K562 (cell line): ENCODE data around the gene NTN4. TPM values are rescaled to one million over a fixed set of nuclear protein-coding genes. Genes with fewer than 3 reads are reported as not detected.

ENCODE experiments used
- ATAC-seq: fragments of 200-7000 bp; cut with Tn5 transposase; 3 replicates; pipeline ENCODE4 v1.9.1; 2020; ENCODE audit warnings: moderate library complexity
- BruUV-seq: library from RNA; stranded (reverse); fragments of 400-500 nt; replicated peaks from 2 replicates; lab custom pipeline; 2021; lab: Mats Ljungman, UMichigan
- CTCF ChIA-PET: fragments of 300-600 bp; formaldehyde crosslinking; extraction: SDS; loops from one replicate; lab custom pipeline; 2021; ENCODE audit warnings: low intra/inter-chr PET ratio; lab: Yijun Ruan, JAX
- POLR2A ChIA-PET: fragments of 300-600, 350-650 bp; sonication (Branson Sonifier 250); formaldehyde crosslinking; extraction: SDS; loops from one replicate; lab custom pipeline; 2021; ENCODE audit warnings: antibody characterized with exemption, inconsistent platforms; lab: Yijun Ruan, JAX
- DNase-seq, 4 experiments: peaks; one replicate each; pipeline versions ENCODE4 v3.0.0 to v3.0.0-alpha.2; 2011 to 2018; ENCODE audit warnings: low spot score in 3 of 4, mixed read lengths in 3 of 4; ENCODE audit errors: extremely low read depth in 1 of 4
- FAIRE-seq: peaks from 2 replicates; lab custom pipeline; 2011; peaks lifted over from hg19 to GRCh38; lab: Jason Lieb, UNC
- H2AFZ ChIP-seq: 2 replicates; pipeline ENCODE4 v1.6.0; 2011; ENCODE audit warnings: low read depth, low read length, control low read depth, inconsistent platforms
- H3K27ac ChIP-seq: fragments of 200-600 bp; 3 replicates; pipeline ENCODE4 v1.8.0; 2011; ENCODE audit warnings: low read depth, mild to moderate bottlenecking, control low read depth, inconsistent platforms, low read length, moderate library complexity, mixed read lengths; ENCODE audit errors: extremely low read depth
- H3K27me3 ChIP-seq, 2 experiments: fragments of 300-600 bp in 1 of 2; 2 replicates in 1 of 2; 3 replicates in 1 of 2; pipeline versions ENCODE4 v1.6.0 to v1.8.0; 2011; ENCODE audit warnings: inconsistent platforms in 2 of 2, low read length in 2 of 2, mild to moderate bottlenecking in 1 of 2, mixed read lengths in 1 of 2, moderate library complexity in 1 of 2; ENCODE audit not compliant: control insufficient read depth in 2 of 2, insufficient read depth in 2 of 2
- H3K36me3 ChIP-seq: fragments of 300-600 bp; 3 replicates; pipeline ENCODE4 v1.8.0; 2011; ENCODE audit warnings: mild to moderate bottlenecking, low read length, inconsistent platforms; ENCODE audit not compliant: control insufficient read depth, insufficient read depth
- H3K4me1 ChIP-seq, 2 experiments: fragments of 200-600 bp in 1 of 2; replicated peaks in 1 of 2; 2 replicates in 1 of 2; 3 replicates in 1 of 2; pipeline versions ENCODE4 v1.5.1 to v1.8.0; 2011; ENCODE audit warnings: inconsistent platforms in 2 of 2, low read length in 2 of 2, mild to moderate bottlenecking in 1 of 2, mixed read lengths in 1 of 2, moderate library complexity in 1 of 2; ENCODE audit not compliant: control insufficient read depth in 2 of 2, insufficient read depth in 2 of 2
- H3K4me2 ChIP-seq: 2 replicates; pipeline ENCODE4 v1.6.1; 2011; ENCODE audit warnings: low read length, control low read depth, inconsistent platforms, mixed read lengths; ENCODE audit not compliant: insufficient read depth
- H3K4me3 ChIP-seq: fragments of 200-600 bp; sonication (generic), shearing (Covaris generic); 2 replicates; pipeline ENCODE4 v1.5.1; 2016; ENCODE audit warnings: control low read depth, inconsistent platforms
- H3K79me2 ChIP-seq: fragments of 200-600 bp; 3 replicates; pipeline ENCODE4 v1.8.0; 2011; ENCODE audit warnings: low read length, inconsistent platforms; ENCODE audit not compliant: control insufficient read depth, insufficient read depth
- H3K9ac ChIP-seq, 2 experiments: 2 replicates each; pipeline versions ENCODE4 v1.6.0 to v1.6.1; 2011; ENCODE audit warnings: low read depth in 2 of 2, low read length in 2 of 2, control low read depth in 1 of 2, inconsistent platforms in 1 of 2, mild to moderate bottlenecking in 1 of 2, mixed read lengths in 1 of 2; ENCODE audit not compliant: insufficient read depth in 1 of 2
- H3K9me1 ChIP-seq: one replicate; pipeline ENCODE4 v1.6.0; 2011; ENCODE audit warnings: inconsistent platforms, mild to moderate bottlenecking, low read length, moderate library complexity; ENCODE audit not compliant: control insufficient read depth, insufficient read depth
- H3K9me3 ChIP-seq: replicated peaks from 2 replicates; pipeline ENCODE4 v1.5.1; 2011; ENCODE audit warnings: low read depth, low read length, inconsistent platforms; ENCODE audit not compliant: control insufficient read depth, insufficient read depth
- H4K20me1 ChIP-seq: replicated peaks from 2 replicates; pipeline ENCODE4 v1.6.1; 2011; ENCODE audit warnings: low read length, inconsistent platforms, mixed read lengths; ENCODE audit not compliant: control insufficient read depth, insufficient read depth
- ARID1B ChIP-seq: fragments of 450-650 bp; IDR thresholded peaks from 2 replicates; pipeline ENCODE4 v1.6.1; 2016; ENCODE audit warnings: antibody characterized with exemption, mild to moderate bottlenecking, inconsistent platforms
- ARID2 ChIP-seq: fragments of 450-650 bp; IDR thresholded peaks from 2 replicates; pipeline ENCODE4 v1.6.1; 2017; ENCODE audit warnings: antibody characterized with exemption, mild to moderate bottlenecking
- BCOR ChIP-seq: fragments of 450-650 bp; IDR thresholded peaks from 2 replicates; pipeline ENCODE4 v1.6.1; 2016
- CHD1 ChIP-seq: fragments of 200-600 bp; sonication (generic); IDR thresholded peaks from one replicate; pipeline ENCODE4 v1.6.1; 2012; ENCODE audit warnings: mild to moderate bottlenecking, moderate library complexity, low read length, inconsistent platforms
- DDX20 ChIP-seq: fragments of 450-650 bp; IDR thresholded peaks from 2 replicates; pipeline ENCODE4 v1.6.1; 2016; ENCODE audit warnings: missing genetic modification characterization, low read depth, mild to moderate bottlenecking, missing compliant biosample characterization, moderate library complexity
- KLF1 ChIP-seq: fragments of 450-650 bp; IDR thresholded peaks from 2 replicates; pipeline ENCODE4 v1.6.1; 2016; ENCODE audit warnings: missing genetic modification characterization, missing compliant biosample characterization
- MAFG ChIP-seq: fragments of 450-650 bp; conservative IDR thresholded peaks from 2 replicates; pipeline ENCODE4 v1.6.1; 2016; ENCODE audit warnings: missing genetic modification characterization, missing compliant biosample characterization
- PREB ChIP-seq: sonication (generic); formaldehyde crosslinking; IDR thresholded peaks from 2 replicates; pipeline ENCODE4 v1.8.1; 2023; ENCODE audit warnings: mild to moderate bottlenecking, missing genetic modification reagents
- SAFB2 ChIP-seq: fragments of 200-400 bp; formaldehyde crosslinking; IDR thresholded peaks from 2 replicates; pipeline ENCODE4 v1.6.1; 2018; ENCODE audit warnings: borderline replicate concordance, low read length, low read depth, moderate library complexity; ENCODE audit not compliant: severe bottlenecking
- SETDB1 ChIP-seq: IDR thresholded peaks from one replicate; pipeline ENCODE4 v1.6.1; 2012; ENCODE audit warnings: low read length, control low read depth, inconsistent platforms
- STAT5B ChIP-seq: fragments of 250-450 bp; sonication (Bioruptor Pico); IDR thresholded peaks from 2 replicates; pipeline ENCODE4 v1.8.0; 2021; ENCODE audit warnings: mild to moderate bottlenecking, inconsistent platforms
- WGBS: fragments of 100-300 bp; shearing (Covaris generic); methylation state at CpG from one replicate; pipeline ENCODE4 v1.1.6; 2016; ENCODE audit warnings: low coverage, mixed read lengths; ENCODE audit not compliant: insufficient coverage; ENCODE audit errors: missing lambda C conversion rate; 5-methylcytosine and 5-hydroxymethylcytosine counted together
- in situ Hi-C: fragments of 300-500 bp; cut with MboI; formaldehyde crosslinking; loops from 4 replicates; pipeline ENCODE4 v1.15.0; 2018; ENCODE audit warnings: inconsistent platforms, mixed read lengths
- intact Hi-C: fragments of 100-400 bp; cut with micrococcal nuclease; formaldehyde crosslinking; loops from 2 replicates; pipeline ENCODE4 v1.14.2; 2022
- polyA plus RNA-seq, 8 experiments: library from polyadenylated mRNA; depleted of rRNA in 4 of 8; stranded (reverse) in 5 of 8; unstranded in 3 of 8; fragments of >200 nt; fragmentation: Nextera tagmentation in 2 of 8; fragmentation: Illumina TruSeq in 1 of 8; extraction: Ambion mirVana in 2 of 8; extraction: Trizol in 1 of 8; gene quantifications; 2 replicates each; pipeline versions ENCODE4 v1.2.1 to v1.2.3, GENCODE V29; 2011 to 2014; ENCODE audit warnings: inconsistent platforms in 1 of 8, missing spikeins in 1 of 8
- total RNA-seq, 7 experiments: library from RNA; depleted of rRNA in 6 of 7; stranded (reverse); fragments of >200 nt in 6 of 7; fragmentation: Illumina TruSeq in 2 of 7; extraction: Trizol in 2 of 7; gene quantifications; 2 replicates each; pipeline versions ENCODE4 v1.2.1 to v1.2.3, GENCODE V29; 2011 to 2021; ENCODE audit warnings: low replicate concordance in 1 of 7

NTN4 gene
- total and polyA plus RNA-seq, 9 of the 15 experiments (the other 6 are each of a cell fraction or from before 2014, with no cell fraction given), result 0.13 TPM; not detected in 8

DNA sequence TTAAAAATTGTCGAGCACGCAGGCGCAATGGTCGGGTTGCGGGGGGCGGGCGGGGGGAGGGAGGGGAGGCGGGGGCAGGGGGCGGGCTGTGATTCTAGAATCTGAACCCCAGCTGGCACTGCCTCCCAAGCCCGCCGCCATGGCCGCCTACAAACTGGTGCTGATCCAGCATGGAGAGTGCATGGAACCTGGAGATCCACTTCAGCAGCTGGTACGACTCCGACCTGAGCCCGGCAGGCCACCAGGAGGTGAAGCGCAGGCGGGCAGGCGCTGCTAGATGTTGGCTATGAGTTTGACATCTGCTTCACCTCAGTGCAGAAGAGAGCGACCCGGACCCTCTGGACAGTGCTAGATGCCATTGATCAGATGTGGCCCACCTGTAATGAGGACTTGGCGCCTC is 118.4 kb downstream of the NTN4 start:
- CTCF ChIA-PET, result no interaction called here
- no peak overlapping the region for H3K4me3 ChIP-seq
- no peaks in the 10 kb centered on the region for H4K20me1 ChIP-seq
- no peaks in the 10 kb centered on the region for H3K4me1 ChIP-seq
- H3K4me2 ChIP-seq, result no peak overlapping the region
- no peak overlapping the region for H3K9ac ChIP-seq
- BruUV-seq, result no TSS peak
- no peak overlapping the region for H3K27ac ChIP-seq
- intact Hi-C loops, result no loop called here
- H2AFZ ChIP-seq, result no peak overlapping the region
- POLR2A ChIA-PET, result no interaction called here
- no peaks in the 10 kb centered on the region for H3K9me1 ChIP-seq
- in situ Hi-C loops, result no loop called here
- H3K36me3 ChIP-seq, result no peaks in the 10 kb centered on the region
- no peaks in the 10 kb centered on the region for H3K9me3 ChIP-seq
- FAIRE-seq (no peak), ATAC-seq (no peak), DNase-seq (no peak)
- H3K79me2 ChIP-seq, result no peaks in the 10 kb centered on the region
- peaks cover 2 to 19% of the 10 kb centered on the region in 2 experiments; a peak in 3 of 5 replicates for H3K27me3 ChIP-seq
- 7% methylated on average over 9 of the region's 21 CpGs for WGBS
- TF ChIP-seq PREB (CRISPR knock-in tag) (no peak), ARID1B (no peak)

GRCh38 chr12:95671265-95671664 is 119.3 kb downstream of the NTN4 start:
- Histone ChIP-seq H3K4me3 (no peak overlapping the region), H3K4me2 (no peak overlapping the region), H3K4me1 (no peaks in the 10 kb centered on the region), H2AFZ (no peak overlapping the region), H3K9me1 (no peaks in the 10 kb centered on the region), H3K36me3 (no peaks in the 10 kb centered on the region), H3K9me3 (no peaks in the 10 kb centered on the region), H3K27ac (no peak overlapping the region), H3K9ac (no peak overlapping the region), H3K27me3 (peaks cover 2 to 19% of the 10 kb centered on the region in 2 experiments; a peak in 3 of 5 replicates), H4K20me1 (no peaks in the 10 kb centered on the region), H3K79me2 (no peaks in the 10 kb centered on the region)
- BruUV-seq, result no TSS peak
- ATAC-seq, result no peak
- POLR2A ChIA-PET, result no interaction called here
- intact Hi-C loops (no loop called here), in situ Hi-C loops (no loop called here)
- no peak for DNase-seq
- FAIRE-seq, result no peak
- CTCF ChIA-PET, result no interaction called here
- WGBS, result 4% methylated on average over 6 of the region's 6 CpGs
- TF ChIP-seq ARID2, result no peak
- no peak for TF ChIP-seq BCOR
- TF ChIP-seq STAT5B (CRISPR knock-in tag), result no peak
- no peak for TF ChIP-seq KLF1
- no peak for TF ChIP-seq SAFB2
- TF ChIP-seq DDX20 (tag), result no peak
- no peak for TF ChIP-seq SETDB1
- no peak for TF ChIP-seq MAFG
- no peak for TF ChIP-seq CHD1
